ENCODE results near the gene USP53.

USP53 gene

GRCh38 chr4:119221412-119221811 lies 8.9 kb downstream of the USP53 start:
- no peak overlapping the region for H3K4me3 ChIP-seq (ENCODE audit: low read depth, low read length)
- no peak for DNase-seq (ENCODE audit: low read depth)
- TF ChIP-seq CTCF (conservative IDR thresholded peaks at IDR 0.05; ENCODE audit: low read depth, low read length), result no peak

GRCh38 chr4:119227690-119228089 lies 15.2 kb downstream of the USP53 start:
- no peak overlapping the region for H3K4me3 ChIP-seq (ENCODE audit: low read depth, low read length)
- peak; percentile 60 for DNase-seq (ENCODE audit: low read depth)
- no peak for TF ChIP-seq CTCF (conservative IDR thresholded peaks at IDR 0.05; ENCODE audit: low read depth, low read length)

GRCh38 chr4:119228406-119228805 lies 15.9 kb downstream of the USP53 start:
- no peak for TF ChIP-seq CTCF (conservative IDR thresholded peaks at IDR 0.05; ENCODE audit: low read depth, low read length)
- DNase-seq (ENCODE audit: low read depth), result no peak
- H3K4me3 ChIP-seq (ENCODE audit: low read depth, low read length), result no peak overlapping the region

- TF ChIP-seq CTCF (conservative IDR thresholded peaks at IDR 0.05; ENCODE audit: low read depth, low read length), result no peak
- DNase-seq (ENCODE audit: low read depth), result no peak
- no peak overlapping the region for H3K4me3 ChIP-seq (ENCODE audit: low read depth, low read length)
These were observed 17.6 kb downstream of the USP53 start for GRCh38 chr4:119229908-119230687.

- TF ChIP-seq CTCF (conservative IDR thresholded peaks at IDR 0.05; ENCODE audit: low read depth, low read length), result no peak
- DNase-seq (ENCODE audit: low read depth), result no peak
- no peak overlapping the region for H3K4me3 ChIP-seq (ENCODE audit: low read depth, low read length)
These were observed 19.0 kb downstream of the USP53 start for GRCh38 chr4:119231491-119231890.

GRCh38 chr4:119232286-119232685 lies 19.8 kb downstream of the USP53 start:
- DNase-seq (ENCODE audit: low read depth), result no peak
- H3K4me3 ChIP-seq (ENCODE audit: low read depth, low read length), result no peak overlapping the region
- no peak for TF ChIP-seq CTCF (conservative IDR thresholded peaks at IDR 0.05; ENCODE audit: low read depth, low read length)

GRCh38 chr4:119233191-119233590 lies 20.7 kb downstream of the USP53 start:
- H3K4me3 ChIP-seq (ENCODE audit: low read depth, low read length), result no peak overlapping the region
- TF ChIP-seq CTCF (conservative IDR thresholded peaks at IDR 0.05; ENCODE audit: low read depth, low read length), result no peak
- DNase-seq (ENCODE audit: low read depth), result no peak
